ENCODE data around the gene GPR26. TPM values are rescaled to one million over a fixed set of nuclear protein-coding genes. Genes with fewer than 3 reads are reported as not detected.

Gene GPR26
- total and polyA plus RNA-seq, 3 experiments from 2014 or later: not detected

GRCh38 chr10:123639131-123639530, 27.0 kb upstream of the GPR26 start:
- Histone ChIP-seq H3K4me3 (ENCODE audit: low read length) (no peak overlapping the region), H3K36me3 (ENCODE audit: insufficient read depth, low read length) (no peaks in the 10 kb centered on the region), H3K4me1 (ENCODE audit: insufficient read depth, low read length) (no peaks in the 10 kb centered on the region), H3K27me3 (ENCODE audit: insufficient read depth, low read length, poor library complexity, severe bottlenecking) (no peaks in the 10 kb centered on the region), H3K9me3 (ENCODE audit: low read length) (no peaks in the 10 kb centered on the region), H3K27ac (ENCODE audit: low read depth, low read length) (no peak overlapping the region)
- Mint-ChIP-seq H3K27me3 (peaks cover 6 to 18% of the 10 kb centered on the region in 2 donors), H3K36me3 (no peaks in the 10 kb centered on the region), H3K9me3 (peaks cover 0 to 4% (median 0%) of the 10 kb centered on the region in 5 donors), H3K4me1 (no peaks in the 10 kb centered on the region), H3K4me3 (no peak overlapping the region), H3K27ac (no peak overlapping the region)
- DNase-seq: no peak
- ChIA-PET CTCF (no interaction called here), POLR2A (no interaction called here)

GRCh38 chr10:123640016-123640535, 26.1 kb upstream of the GPR26 start:
- Histone ChIP-seq H3K36me3 (ENCODE audit: insufficient read depth, low read length) (no peaks in the 10 kb centered on the region), H3K9me3 (ENCODE audit: low read length) (no peaks in the 10 kb centered on the region), H3K27ac (ENCODE audit: low read depth, low read length) (no peak overlapping the region), H3K4me3 (ENCODE audit: low read length) (no peak overlapping the region), H3K27me3 (ENCODE audit: insufficient read depth, low read length, poor library complexity, severe bottlenecking) (no peaks in the 10 kb centered on the region), H3K4me1 (ENCODE audit: insufficient read depth, low read length) (no peaks in the 10 kb centered on the region)
- H3K4me3 Mint-ChIP-seq: no peak overlapping the region
- H3K27ac Mint-ChIP-seq: no peak overlapping the region
- POLR2A ChIA-PET: no interaction called here
- no peaks in the 10 kb centered on the region for H3K36me3 Mint-ChIP-seq
- H3K27me3 Mint-ChIP-seq: peaks cover 9 to 20% of the 10 kb centered on the region in 2 donors
- CTCF ChIA-PET: no interaction called here
- H3K4me1 Mint-ChIP-seq: no peaks in the 10 kb centered on the region
- peaks cover 0 to 5% (median 0%) of the 10 kb centered on the region in 5 donors for H3K9me3 Mint-ChIP-seq
- DNase-seq: no peak

GRCh38 chr10:123642293-123642692, 23.9 kb upstream of the GPR26 start:
- no peaks in the 10 kb centered on the region for H3K36me3 ChIP-seq (ENCODE audit: insufficient read depth, low read length)
- H3K9me3 ChIP-seq (ENCODE audit: low read length): no peaks in the 10 kb centered on the region
- H3K27ac ChIP-seq (ENCODE audit: low read depth, low read length): no peak overlapping the region
- CTCF ChIA-PET: no interaction called here
- H3K27ac Mint-ChIP-seq: no peak overlapping the region
- no peaks in the 10 kb centered on the region for H3K4me1 ChIP-seq (ENCODE audit: insufficient read depth, low read length)
- H3K4me3 Mint-ChIP-seq: no peak overlapping the region
- H3K27me3 ChIP-seq (ENCODE audit: insufficient read depth, low read length, poor library complexity, severe bottlenecking): no peaks in the 10 kb centered on the region
- POLR2A ChIA-PET: no interaction called here
- H3K9me3 Mint-ChIP-seq: peaks cover 0 to 5% (median 0%) of the 10 kb centered on the region in 5 donors
- no peak for DNase-seq
- no peaks in the 10 kb centered on the region for H3K36me3 Mint-ChIP-seq
- H3K27me3 Mint-ChIP-seq: peaks cover 8 to 32% of the 10 kb centered on the region in 2 donors
- no peaks in the 10 kb centered on the region for H3K4me1 Mint-ChIP-seq
- no peak overlapping the region for H3K4me3 ChIP-seq (ENCODE audit: low read length)

GRCh38 chr10:123642697-123643096, 23.5 kb upstream of the GPR26 start:
- Histone ChIP-seq H3K36me3 (ENCODE audit: insufficient read depth, low read length) (no peaks in the 10 kb centered on the region), H3K9me3 (ENCODE audit: low read length) (no peaks in the 10 kb centered on the region), H3K4me1 (ENCODE audit: insufficient read depth, low read length) (no peaks in the 10 kb centered on the region), H3K4me3 (ENCODE audit: low read length) (no peak overlapping the region), H3K27ac (ENCODE audit: low read depth, low read length) (no peak overlapping the region), H3K27me3 (ENCODE audit: insufficient read depth, low read length, poor library complexity, severe bottlenecking) (no peaks in the 10 kb centered on the region)
- Mint-ChIP-seq H3K4me1 (no peaks in the 10 kb centered on the region), H3K4me3 (no peak overlapping the region), H3K27ac (no peak overlapping the region), H3K9me3 (peaks cover 0 to 5% (median 0%) of the 10 kb centered on the region in 5 donors), H3K27me3 (peaks cover 8 to 32% of the 10 kb centered on the region in 2 donors), H3K36me3 (no peaks in the 10 kb centered on the region)
- POLR2A ChIA-PET: no interaction called here
- CTCF ChIA-PET: no interaction called here
- no peak for DNase-seq

DNA sequence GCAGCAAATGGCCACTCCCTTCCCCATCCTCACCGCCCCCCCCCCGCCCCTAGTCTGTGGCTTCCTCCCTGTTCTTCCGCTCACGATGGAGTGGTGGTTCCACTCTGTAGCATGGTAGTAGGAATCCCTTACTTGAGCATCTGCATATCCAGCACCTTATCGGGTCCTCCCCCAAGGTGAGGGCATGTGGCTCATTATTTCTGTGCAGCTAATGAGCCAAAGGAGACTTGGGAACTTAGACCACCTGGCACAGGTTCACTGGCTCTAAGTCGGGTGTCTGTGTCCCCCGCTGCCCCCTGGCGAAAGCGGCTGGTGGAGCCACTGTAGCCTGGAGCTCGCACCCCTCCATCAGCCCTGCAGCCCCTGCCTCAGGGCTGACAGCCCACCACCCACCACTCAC, 22.8 kb upstream of the GPR26 start:
- Mint-ChIP-seq H3K9me3 (peaks cover 0 to 5% (median 0%) of the 10 kb centered on the region in 5 donors), H3K4me3 (no peak overlapping the region), H3K27ac (no peak overlapping the region), H3K36me3 (no peaks in the 10 kb centered on the region), H3K4me1 (no peaks in the 10 kb centered on the region), H3K27me3 (peaks cover 8 to 28% of the 10 kb centered on the region in 2 donors)
- Histone ChIP-seq H3K27ac (ENCODE audit: low read depth, low read length) (no peak overlapping the region), H3K4me1 (ENCODE audit: insufficient read depth, low read length) (no peaks in the 10 kb centered on the region), H3K4me3 (ENCODE audit: low read length) (no peak overlapping the region), H3K27me3 (ENCODE audit: insufficient read depth, low read length, poor library complexity, severe bottlenecking) (no peaks in the 10 kb centered on the region), H3K36me3 (ENCODE audit: insufficient read depth, low read length) (no peaks in the 10 kb centered on the region), H3K9me3 (ENCODE audit: low read length) (no peaks in the 10 kb centered on the region)
- DNase-seq: no peak
- ChIA-PET POLR2A (no interaction called here), CTCF (no interaction called here)

DNA sequence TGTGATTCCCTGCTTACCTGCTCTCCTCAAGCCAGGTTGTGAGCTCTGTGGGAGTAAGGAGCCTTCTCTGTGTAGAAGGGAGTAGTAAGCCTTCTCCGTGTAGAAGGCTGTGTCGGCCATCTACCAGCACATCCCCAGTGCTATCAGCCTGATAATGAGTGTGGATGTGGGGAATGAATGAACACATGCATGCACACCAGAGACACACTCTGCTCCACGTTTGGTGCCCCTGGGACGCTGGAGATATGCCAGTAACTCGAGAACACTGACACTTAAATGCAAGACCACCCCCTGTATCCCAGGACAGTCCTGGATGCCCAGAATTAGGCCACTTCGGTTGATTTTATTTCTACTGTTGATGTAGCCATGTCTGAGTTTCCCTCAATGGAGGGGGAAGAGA, 21.1 kb upstream of the GPR26 start:
- peaks cover 8 to 23% of the 10 kb centered on the region in 2 donors for H3K27me3 Mint-ChIP-seq
- H3K4me3 Mint-ChIP-seq: no peak overlapping the region
- DNase-seq: no peak
- H3K9me3 Mint-ChIP-seq: peaks cover 0 to 5% (median 0%) of the 10 kb centered on the region in 5 donors
- H3K27me3 ChIP-seq (ENCODE audit: insufficient read depth, low read length, poor library complexity, severe bottlenecking): no peaks in the 10 kb centered on the region
- H3K36me3 ChIP-seq (ENCODE audit: insufficient read depth, low read length): no peaks in the 10 kb centered on the region
- no peak overlapping the region for H3K27ac ChIP-seq (ENCODE audit: low read depth, low read length)
- POLR2A ChIA-PET: no interaction called here
- no peak overlapping the region for H3K27ac Mint-ChIP-seq
- no peaks in the 10 kb centered on the region for H3K9me3 ChIP-seq (ENCODE audit: low read length)
- no peaks in the 10 kb centered on the region for H3K36me3 Mint-ChIP-seq
- H3K4me1 ChIP-seq (ENCODE audit: insufficient read depth, low read length): no peaks in the 10 kb centered on the region
- CTCF ChIA-PET: no interaction called here
- H3K4me3 ChIP-seq (ENCODE audit: low read length): no peak overlapping the region
- H3K4me1 Mint-ChIP-seq: no peaks in the 10 kb centered on the region

- no peaks in the 10 kb centered on the region for H3K27me3 ChIP-seq (ENCODE audit: insufficient read depth, low read length, poor library complexity, severe bottlenecking)
- H3K4me3 ChIP-seq (ENCODE audit: low read length): no peak overlapping the region
- Mint-ChIP-seq H3K36me3 (no peaks in the 10 kb centered on the region), H3K4me3 (no peak overlapping the region), H3K27ac (no peak overlapping the region), H3K27me3 (peaks cover 8 to 19% of the 10 kb centered on the region in 2 donors), H3K4me1 (no peaks in the 10 kb centered on the region), H3K9me3 (peaks cover 0 to 2% (median 0%) of the 10 kb centered on the region in 5 donors)
- H3K36me3 ChIP-seq (ENCODE audit: insufficient read depth, low read length): no peaks in the 10 kb centered on the region
- no peak for DNase-seq
- POLR2A ChIA-PET: no interaction called here
- CTCF ChIA-PET: no interaction called here
- no peaks in the 10 kb centered on the region for H3K4me1 ChIP-seq (ENCODE audit: insufficient read depth, low read length)
- no peak overlapping the region for H3K27ac ChIP-seq (ENCODE audit: low read depth, low read length)
- H3K9me3 ChIP-seq (ENCODE audit: low read length): no peaks in the 10 kb centered on the region
These were observed 20.5 kb upstream of the GPR26 start for GRCh38 chr10:123645615-123646014.

DNA sequence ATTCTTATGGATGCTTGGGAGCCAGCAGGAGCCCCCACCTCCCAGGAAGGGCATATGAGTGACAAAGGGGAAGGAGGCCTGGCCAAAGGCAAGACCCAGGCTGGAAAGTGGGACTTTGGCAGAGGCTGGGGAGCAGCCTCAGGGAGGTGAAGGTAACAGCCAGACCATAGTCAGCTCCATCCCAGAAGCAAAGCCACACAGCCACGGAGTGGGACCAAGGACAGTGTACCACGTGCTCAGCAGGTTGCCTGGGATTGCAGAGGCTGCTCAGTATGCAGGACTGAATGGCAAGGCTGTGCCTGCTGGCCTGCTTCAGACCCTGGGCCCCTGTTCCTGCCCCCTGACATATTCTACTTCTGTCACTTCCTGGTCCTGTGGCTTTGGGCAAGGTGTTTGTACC, 17.6 kb upstream of the GPR26 start:
- ChIA-PET CTCF (no interaction called here), POLR2A (no interaction called here)
- Mint-ChIP-seq H3K4me3 (no peak overlapping the region), H3K27ac (no peak overlapping the region), H3K27me3 (peaks cover 12 to 18% of the 10 kb centered on the region in 2 donors), H3K4me1 (no peaks in the 10 kb centered on the region), H3K36me3 (no peaks in the 10 kb centered on the region), H3K9me3 (peaks cover 0 to 2% (median 0%) of the 10 kb centered on the region in 5 donors)
- H3K4me3 ChIP-seq (ENCODE audit: low read length): no peak overlapping the region
- no peaks in the 10 kb centered on the region for H3K27me3 ChIP-seq (ENCODE audit: insufficient read depth, low read length, poor library complexity, severe bottlenecking)
- no peaks in the 10 kb centered on the region for H3K4me1 ChIP-seq (ENCODE audit: insufficient read depth, low read length)
- DNase-seq: no peak
- H3K36me3 ChIP-seq (ENCODE audit: insufficient read depth, low read length): no peaks in the 10 kb centered on the region
- H3K9me3 ChIP-seq (ENCODE audit: low read length): no peaks in the 10 kb centered on the region
- no peak overlapping the region for H3K27ac ChIP-seq (ENCODE audit: low read depth, low read length)

DNA sequence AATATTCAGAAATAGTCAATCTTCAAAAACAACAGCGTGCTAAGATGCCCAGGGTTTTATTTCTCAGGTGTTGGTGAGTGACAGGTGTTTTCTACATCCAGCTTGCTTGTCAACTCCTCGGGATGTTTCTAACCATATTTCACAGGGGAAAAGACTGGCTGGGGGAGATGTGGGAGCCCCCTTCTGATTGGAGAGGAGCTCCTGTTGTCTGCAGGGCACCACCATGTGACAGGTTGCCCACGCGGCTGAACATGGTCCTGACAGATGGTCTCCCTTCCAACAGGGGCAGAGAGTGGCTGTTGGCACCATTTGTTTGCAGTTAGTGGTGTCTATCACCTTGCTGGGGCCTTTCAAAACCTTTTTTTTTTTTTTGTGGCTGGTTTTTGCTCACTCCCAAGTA, 16.5 kb upstream of the GPR26 start:
- H3K27me3 Mint-ChIP-seq: peaks cover 12 to 22% of the 10 kb centered on the region in 2 donors

More for the DNA sequence above, 16.5 kb upstream of the GPR26 start:
- no peaks in the 10 kb centered on the region for H3K4me1 ChIP-seq (ENCODE audit: insufficient read depth, low read length)
- no peak overlapping the region for H3K27ac ChIP-seq (ENCODE audit: low read depth, low read length)
- H3K36me3 ChIP-seq (ENCODE audit: insufficient read depth, low read length): no peaks in the 10 kb centered on the region
- Mint-ChIP-seq H3K27ac (no peak overlapping the region), H3K9me3 (no peaks in the 10 kb centered on the region), H3K36me3 (no peaks in the 10 kb centered on the region), H3K4me3 (no peak overlapping the region), H3K4me1 (no peaks in the 10 kb centered on the region)
- POLR2A ChIA-PET: no interaction called here
- H3K4me3 ChIP-seq (ENCODE audit: low read length): no peak overlapping the region
- H3K27me3 ChIP-seq (ENCODE audit: insufficient read depth, low read length, poor library complexity, severe bottlenecking): no peaks in the 10 kb centered on the region
- H3K9me3 ChIP-seq (ENCODE audit: low read length): no peaks in the 10 kb centered on the region
- DNase-seq: no peak
- CTCF ChIA-PET: no interaction called here
